ENCODE results near the gene TNNI3. TPM values are rescaled to one million over a fixed set of nuclear protein-coding genes. Genes with fewer than 3 reads are reported as not detected.

TNNI3 gene
- total and polyA plus RNA-seq, 2 donors (not counting 3 experiments of a cell fraction or from before 2014, with no cell fraction given): not detected

- POLR2A ChIA-PET: no interaction called here
- BruUV-seq (replicated peaks): no TSS peak
- Histone ChIP-seq H4K20me1 (replicated peaks; ENCODE audit: control insufficient read depth, extremely low read depth, insufficient read depth, low read length) (no peaks in the 10 kb centered on the region), H3K79me2 (ENCODE audit: control insufficient read depth, insufficient read depth, low read length) (no peaks in the 10 kb centered on the region), H3K4me1 (ENCODE audit: control insufficient read depth, extremely low read depth, insufficient read depth, low read length) (no peaks in the 10 kb centered on the region), H3K27ac (ENCODE audit: insufficient read depth, low read depth, low read length) (no peak overlapping the region), H3K4me2 (ENCODE audit: insufficient read depth, low read length) (peak overlapping the region; percentile 48), H3K4me3 (replicated peaks in 1 of 3; ENCODE audit: insufficient read depth in 1 of 3, low read depth in 1 of 3, low read length in 3 of 3) (peak overlapping the region; percentile 17 to 30 (median 19)), H3K9me3 (replicated peaks; ENCODE audit: control insufficient read depth, insufficient read depth, low read length) (no peaks in the 10 kb centered on the region), H3K9ac (replicated peaks; ENCODE audit: extremely low read depth, insufficient read depth, low read length) (no peak overlapping the region), H2AFZ (ENCODE audit: low read depth, low read length) (peak overlapping the region; percentile 74), H3K36me3 (ENCODE audit: control insufficient read depth in 2 of 2, extremely low read depth in 1 of 2, insufficient read depth in 2 of 2, low read length in 2 of 2) (no peaks in the 10 kb centered on the region), H3K9me1 (replicated peaks; ENCODE audit: control insufficient read depth, extremely low read depth, insufficient read depth, low read length) (no peaks in the 10 kb centered on the region), H3K27me3 (ENCODE audit: control insufficient read depth in 2 of 2, insufficient read depth in 2 of 2, low read length in 2 of 2) (peaks cover 24 to 35% of the 10 kb centered on the region in 2 experiments)
- CTCF ChIA-PET: interaction anchor here (0.6 to 1.7 kb wide), 2 partner anchors 13 to 471 kb away, joined by 4 to 6 read pairs; no protein-coding TSS in a partner anchor
- TF ChIP-seq MYC (IDR thresholded peaks at IDR 0.05; ENCODE audit: low read depth, low read length) (no peak), EZH2 (IDR thresholded peaks at IDR 0.05; ENCODE audit: borderline replicate concordance, low read depth, low read length, severe bottlenecking) (no peak), POLR2AphosphoS5 (IDR thresholded peaks at IDR 0.05; ENCODE audit: insufficient read depth, low read depth, low read length) (no peak), POLR2A (IDR thresholded peaks at IDR 0.05; ENCODE audit: low read depth, low read length) (no peak), GATA2 (IDR thresholded peaks at IDR 0.05; ENCODE audit: insufficient read depth, insufficient read length, low read depth, low read length) (no peak), CTCF (IDR thresholded peaks at IDR 0.05; ENCODE audit: extremely low read depth in 1 of 2, insufficient read depth in 1 of 2, low read depth in 1 of 2, low read length in 2 of 2) (no peak), JUN (IDR thresholded peaks at IDR 0.05; ENCODE audit: borderline replicate concordance, insufficient read depth, insufficient read length, low read depth) (no peak), MAX (IDR thresholded peaks at IDR 0.05; ENCODE audit: insufficient read depth, insufficient read length) (no peak), FOS (IDR thresholded peaks at IDR 0.05; ENCODE audit: borderline replicate concordance, insufficient read depth, low read length) (no peak)
- intact Hi-C loops (cut with micrococcal nuclease): no loop called here
- FAIRE-seq (no peak), DNase-seq (ENCODE audit: low read depth, low spot score) (no peak)
- dilution Hi-C loops (cut with MboI; ENCODE audit: extremely low pct_ligation_motif_present, low sequenced_read_pairs): no loop called here
Measured at GRCh38 chr19:55173186-55173713, 15.7 kb upstream of the TNNI3 start.
